Measurements from ENCODE around the gene MCRIP2. TPM values are rescaled to one million over a fixed set of nuclear protein-coding genes. Genes with fewer than 3 reads are reported as not detected.

The MCRIP2 gene
- total RNA-seq, 1 experiment from 2014 or later = 39.1 TPM

DNA sequence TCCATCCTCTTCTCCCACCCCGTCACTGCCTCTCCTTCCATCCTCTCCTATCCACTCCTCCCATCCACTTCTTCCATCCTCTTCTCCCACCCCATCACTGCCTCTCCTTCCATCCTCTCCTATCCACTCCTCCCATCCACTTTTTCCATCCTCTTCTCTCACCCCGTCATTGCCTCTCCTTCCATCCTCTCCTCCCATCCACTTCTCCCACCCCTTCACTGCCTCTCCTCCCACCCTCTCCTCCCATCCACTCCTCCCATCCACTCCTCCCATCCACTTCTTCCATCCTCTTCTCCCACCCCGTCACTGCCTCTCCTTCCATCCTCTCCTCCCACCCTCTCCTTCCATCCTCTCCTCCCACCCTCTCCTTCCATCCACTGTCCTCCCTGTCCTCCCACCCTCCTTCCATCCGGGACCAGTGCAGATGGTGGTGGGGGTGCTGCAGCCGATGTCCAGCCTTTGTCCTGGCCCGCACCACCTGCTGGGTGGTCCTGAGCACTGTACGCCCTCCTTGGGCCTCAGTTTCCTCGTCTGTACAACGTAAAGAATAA, 9.7 kb upstream of the MCRIP2 start:
- DNase-seq (ENCODE audit: low read depth) = no peak

DNA sequence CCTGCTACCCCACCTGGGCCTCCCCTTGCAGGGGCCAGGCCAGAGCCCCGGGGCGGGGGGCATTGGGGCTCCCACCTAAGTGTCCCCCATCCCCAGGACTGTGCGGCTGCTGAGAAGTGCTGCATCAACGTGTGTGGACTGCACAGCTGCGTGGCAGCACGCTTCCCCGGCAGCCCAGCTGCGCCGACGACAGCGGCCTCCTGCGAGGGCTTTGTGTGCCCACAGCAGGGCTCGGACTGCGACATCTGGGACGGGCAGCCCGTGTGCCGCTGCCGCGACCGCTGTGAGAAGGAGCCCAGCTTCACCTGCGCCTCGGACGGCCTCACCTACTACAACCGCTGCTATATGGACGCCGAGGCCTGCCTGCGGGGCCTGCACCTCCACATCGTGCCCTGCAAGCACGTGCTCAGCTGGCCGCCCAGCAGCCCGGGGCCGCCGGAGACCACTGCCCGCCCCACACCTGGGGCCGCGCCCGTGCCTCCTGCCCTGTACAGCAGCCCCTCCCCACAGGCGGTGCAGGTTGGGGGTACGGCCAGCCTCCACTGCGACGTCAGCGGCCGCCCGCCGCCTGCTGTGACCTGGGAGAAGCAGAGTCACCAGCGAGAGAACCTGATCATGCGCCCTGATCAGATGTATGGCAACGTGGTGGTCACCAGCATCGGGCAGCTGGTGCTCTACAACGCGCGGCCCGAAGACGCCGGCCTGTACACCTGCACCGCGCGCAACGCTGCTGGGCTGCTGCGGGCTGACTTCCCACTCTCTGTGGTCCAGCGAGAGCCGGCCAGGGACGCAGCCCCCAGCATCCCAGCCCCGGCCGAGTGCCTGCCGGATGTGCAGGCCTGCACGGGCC, 8.9 kb upstream of the MCRIP2 start:
- no peak for DNase-seq (ENCODE audit: low read depth)

DNA sequence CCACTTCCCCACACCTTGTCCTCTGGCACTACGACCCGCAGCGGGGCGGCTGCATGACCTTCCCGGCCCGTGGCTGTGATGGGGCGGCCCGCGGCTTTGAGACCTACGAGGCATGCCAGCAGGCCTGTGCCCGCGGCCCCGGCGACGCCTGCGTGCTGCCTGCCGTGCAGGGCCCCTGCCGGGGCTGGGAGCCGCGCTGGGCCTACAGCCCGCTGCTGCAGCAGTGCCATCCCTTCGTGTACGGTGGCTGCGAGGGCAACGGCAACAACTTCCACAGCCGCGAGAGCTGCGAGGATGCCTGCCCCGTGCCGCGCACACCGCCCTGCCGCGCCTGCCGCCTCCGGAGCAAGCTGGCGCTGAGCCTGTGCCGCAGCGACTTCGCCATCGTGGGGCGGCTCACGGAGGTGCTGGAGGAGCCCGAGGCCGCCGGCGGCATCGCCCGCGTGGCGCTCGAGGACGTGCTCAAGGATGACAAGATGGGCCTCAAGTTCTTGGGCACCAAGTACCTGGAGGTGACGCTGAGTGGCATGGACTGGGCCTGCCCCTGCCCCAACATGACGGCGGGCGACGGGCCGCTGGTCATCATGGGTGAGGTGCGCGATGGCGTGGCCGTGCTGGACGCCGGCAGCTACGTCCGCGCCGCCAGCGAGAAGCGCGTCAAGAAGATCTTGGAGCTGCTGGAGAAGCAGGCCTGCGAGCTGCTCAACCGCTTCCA, 8.1 kb upstream of the MCRIP2 start:
- no peak for DNase-seq (ENCODE audit: low read depth)

DNA sequence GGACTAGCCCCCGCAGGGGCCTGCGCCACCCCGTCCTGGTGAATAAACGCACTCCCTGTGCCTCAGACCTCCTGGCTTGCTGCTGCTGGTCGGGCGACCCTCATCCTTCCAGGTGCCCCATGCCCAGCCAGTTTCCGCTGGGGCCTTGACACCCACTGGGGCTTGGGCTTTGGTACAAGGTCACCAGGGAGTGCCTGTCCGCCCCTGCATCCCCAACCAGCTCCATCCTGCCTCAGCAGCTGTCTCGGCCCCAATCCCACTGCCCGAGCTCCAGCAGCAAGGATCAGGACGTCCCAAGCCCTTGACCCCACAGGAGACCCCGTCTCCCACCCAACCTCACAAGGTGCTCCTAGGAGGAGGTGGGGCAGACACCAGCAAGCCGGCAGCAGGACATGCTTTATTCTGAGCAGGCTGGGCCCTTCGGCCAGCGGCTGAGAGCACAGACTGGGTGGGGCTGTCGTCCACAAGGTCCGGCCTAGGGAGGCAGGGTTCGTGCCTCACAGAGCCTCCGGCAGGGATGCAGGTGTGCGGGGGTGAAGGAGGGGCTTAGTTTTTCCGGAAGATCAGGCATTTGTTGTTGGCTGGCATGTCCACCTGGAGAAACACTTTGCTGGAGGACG, 7.5 kb upstream of the MCRIP2 start:
- no peak for DNase-seq (ENCODE audit: low read depth)

DNA sequence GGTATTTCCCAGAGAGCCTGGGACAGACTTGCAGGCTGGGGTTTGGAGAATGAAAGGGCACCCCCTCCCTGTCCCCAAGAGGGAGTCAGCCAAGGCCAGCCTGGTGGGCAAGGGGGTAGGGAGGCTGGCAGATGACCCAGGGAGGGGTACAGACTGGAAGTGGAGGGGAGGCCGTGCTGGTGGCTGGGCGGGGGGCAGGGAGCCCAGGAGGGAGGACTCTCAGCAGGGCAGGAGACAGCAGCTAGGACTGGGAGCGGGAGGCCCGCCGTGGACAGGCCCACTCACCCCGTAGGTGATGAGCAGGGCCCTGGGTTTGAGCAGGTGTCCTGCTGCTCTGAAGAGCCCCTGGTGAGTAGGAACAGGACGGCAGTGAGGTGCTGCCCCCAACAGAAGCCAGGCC, 6.6 kb upstream of the MCRIP2 start:
- no peak for DNase-seq (ENCODE audit: low read depth)

DNA sequence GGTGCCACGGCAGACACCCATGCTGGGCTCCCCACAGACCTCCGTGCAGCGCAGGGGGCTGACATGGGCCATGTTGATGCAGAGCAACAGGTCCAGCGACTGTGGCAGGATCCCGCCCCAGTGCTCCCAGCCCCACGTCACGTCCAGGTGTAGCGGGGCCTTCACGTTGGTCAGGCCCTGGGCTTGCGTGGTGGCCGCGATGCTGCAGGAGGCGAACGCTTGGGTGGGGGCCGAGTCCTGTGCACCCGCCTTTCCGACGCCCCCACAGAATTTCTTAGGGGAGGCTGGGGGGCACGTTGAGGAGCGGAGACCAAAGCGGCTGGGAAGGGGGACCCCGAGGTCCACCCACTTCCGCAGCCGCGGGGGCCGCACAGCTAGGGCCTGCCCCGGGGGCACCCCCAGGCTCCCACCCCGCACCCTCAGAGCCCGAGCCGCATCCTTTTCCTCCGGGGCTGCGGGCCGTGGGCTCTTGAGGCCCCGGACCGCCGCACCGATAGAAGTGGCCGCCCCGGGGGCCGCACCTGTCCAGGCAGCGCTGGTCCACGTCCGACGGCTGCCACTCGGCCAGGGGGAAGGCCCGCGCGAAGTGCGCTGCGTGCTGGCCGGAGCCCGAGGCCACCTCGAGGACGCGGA, 5.9 kb upstream of the MCRIP2 start:
- DNase-seq (ENCODE audit: low read depth) = no peak

DNA sequence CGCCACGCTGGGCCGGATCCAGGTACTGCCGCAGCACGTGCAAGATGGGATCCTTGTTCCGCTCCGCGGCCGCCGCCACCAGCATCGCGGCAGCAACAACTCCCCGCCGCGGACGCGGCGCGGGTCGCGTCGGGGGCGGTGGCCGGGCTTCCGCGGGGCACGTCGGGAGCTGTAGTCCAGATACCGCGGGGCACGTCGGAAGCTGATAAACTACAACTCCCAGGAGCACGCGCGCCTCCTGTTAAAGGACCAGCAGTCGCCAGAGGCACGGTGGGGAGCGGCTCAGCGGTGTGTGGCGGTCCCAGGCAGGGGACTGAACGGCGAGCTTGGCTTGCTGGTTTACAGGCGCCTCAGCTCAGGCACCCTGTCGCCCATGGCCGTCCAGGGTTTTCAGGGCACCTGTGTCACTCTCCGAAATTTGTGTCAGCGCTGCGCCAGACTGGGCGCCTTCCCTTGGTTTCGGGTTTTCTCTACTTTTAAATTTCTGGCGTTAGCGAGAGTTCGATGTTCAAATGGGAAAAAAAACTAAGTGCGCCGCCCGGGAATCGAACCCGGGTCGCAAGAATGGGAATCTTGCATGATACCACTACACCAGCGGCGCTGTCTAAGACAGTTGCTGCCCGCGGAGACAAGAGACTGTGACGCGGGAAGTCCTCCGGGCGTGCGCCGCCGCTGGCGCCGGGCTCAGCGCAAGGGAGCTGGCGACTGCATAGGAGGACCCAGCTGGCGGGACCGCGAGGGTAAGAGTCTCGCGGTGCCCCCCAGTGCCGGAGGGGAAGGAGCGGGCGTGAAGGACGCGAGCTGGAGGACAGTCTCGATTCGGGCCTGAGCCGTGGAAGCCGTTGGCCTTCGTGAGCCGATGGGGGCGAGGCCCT, 5.2 kb upstream of the MCRIP2 start, which contains the start of gene METTL26:
Gene METTL26, minus strand, starts transcription at position 100 of the 875 bp plus-strand sequence. Its CDS starts 15 bp downstream, at position 85.
- peak; percentile 94 for DNase-seq (ENCODE audit: low read depth)

DNA sequence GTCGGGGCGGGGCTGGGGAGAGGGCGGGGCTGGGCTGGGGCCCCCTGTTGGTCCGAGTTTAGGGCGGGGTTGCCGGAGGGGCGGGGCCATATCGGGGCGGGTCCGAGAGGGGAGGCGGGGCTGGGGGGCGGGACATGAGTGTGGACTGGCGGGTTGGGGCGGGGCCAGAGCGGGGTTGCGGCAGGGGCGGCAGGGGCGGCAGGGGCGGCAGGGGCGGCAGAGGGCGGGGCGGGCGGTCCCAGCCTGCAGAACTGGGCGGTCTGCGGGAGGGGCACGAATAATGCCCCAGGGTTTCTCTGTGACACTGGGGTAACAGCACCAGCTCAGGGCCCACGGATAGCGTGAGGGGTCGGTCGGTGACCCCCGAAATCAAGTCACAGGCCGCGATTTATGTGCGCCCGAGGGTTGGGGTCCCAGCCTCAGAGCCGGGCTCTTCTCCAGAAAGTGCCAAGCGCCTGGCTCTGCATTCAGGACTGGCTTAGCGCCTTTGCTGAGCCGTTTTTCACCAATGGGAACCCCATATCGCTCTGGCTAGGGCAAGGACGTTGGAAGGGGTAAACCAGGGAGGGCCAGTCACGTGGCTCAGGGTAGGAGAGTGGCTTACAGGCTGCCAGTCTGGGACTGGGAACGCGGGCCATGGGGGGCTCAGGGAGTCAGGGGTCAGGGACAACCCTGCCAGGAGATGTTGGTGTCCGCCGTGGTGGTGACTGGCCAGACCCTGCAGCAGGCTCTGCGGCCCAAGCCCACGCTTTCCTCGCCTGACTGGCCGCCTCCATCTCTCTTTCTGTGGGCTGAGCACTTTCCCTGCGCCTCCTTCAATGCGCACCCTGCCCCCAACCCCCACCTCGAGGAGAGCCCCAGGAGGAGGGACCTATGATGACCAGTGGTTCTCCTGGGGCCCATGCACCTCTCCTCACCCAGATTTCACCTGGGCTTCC, 4.3 kb upstream of the MCRIP2 start:
- peak; percentile 89 for DNase-seq (ENCODE audit: low read depth)

DNA sequence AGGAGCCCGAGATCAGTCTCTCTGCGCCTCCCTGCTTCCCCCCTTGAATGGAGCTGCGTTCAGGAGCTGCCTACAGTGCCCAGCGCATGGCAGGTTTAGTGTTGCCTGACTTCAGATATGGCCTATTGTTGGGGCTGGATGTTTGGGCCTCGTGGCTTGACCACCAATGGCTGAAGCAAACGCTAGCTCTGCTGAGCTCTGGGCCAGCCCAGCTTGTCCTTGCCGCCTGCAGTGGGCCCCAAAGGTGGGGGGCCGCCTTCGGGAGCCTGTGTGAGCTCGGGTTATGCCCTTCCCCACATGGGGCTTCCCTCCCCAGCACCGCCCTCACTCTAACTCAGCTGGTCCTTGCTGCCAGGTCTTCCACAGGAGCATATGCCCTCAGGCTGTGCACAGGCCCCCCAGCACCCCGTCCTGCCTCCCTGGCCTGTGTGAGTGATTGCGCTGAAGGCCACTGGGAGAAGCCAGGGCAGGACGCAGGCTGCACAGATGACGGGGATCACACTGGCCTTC, 3.5 kb upstream of the MCRIP2 start:
- no peak for DNase-seq (ENCODE audit: low read depth)

DNA sequence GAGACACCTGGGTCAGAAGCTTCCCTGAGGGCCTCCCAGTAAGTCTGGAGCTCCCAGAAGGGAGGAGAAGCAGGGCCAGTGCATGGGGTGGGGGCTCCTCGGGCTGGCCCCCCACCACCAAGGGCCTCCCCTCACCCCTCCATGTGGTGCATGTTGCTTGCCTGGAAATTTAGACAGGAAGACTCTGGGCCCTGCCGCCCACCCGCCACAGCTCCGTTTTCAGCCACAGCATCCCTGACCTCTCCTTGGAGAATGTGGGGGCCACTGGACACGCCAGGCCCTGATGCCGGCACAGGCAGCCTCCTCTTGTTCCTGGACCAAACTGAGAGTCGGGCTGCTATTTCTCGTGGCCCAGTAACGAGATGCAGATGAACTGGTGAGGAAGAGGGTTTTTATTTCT, 2.8 kb upstream of the MCRIP2 start:
- no peak for DNase-seq (ENCODE audit: low read depth)

DNA sequence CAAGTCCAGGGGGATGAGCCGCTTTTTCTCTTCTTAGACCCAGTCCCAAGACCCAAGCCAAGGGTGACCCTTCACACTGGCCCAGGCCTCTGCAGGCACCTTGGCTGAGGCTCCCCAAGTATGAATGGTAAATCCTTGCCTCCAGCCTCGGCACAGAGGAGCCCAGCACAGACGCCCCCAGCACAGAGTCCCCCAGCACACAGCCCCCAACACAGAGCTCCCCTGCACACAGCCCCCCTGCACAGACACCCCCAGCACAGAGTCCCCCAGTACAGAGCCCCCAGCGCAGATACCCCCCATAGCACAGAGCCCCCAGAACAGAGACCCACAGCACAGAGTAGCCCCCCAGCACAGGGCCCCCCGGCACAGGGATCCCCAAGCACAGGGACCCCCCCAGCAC, 1.0 kb upstream of the MCRIP2 start:
- DNase-seq (ENCODE audit: low read depth) = no peak

DNA sequence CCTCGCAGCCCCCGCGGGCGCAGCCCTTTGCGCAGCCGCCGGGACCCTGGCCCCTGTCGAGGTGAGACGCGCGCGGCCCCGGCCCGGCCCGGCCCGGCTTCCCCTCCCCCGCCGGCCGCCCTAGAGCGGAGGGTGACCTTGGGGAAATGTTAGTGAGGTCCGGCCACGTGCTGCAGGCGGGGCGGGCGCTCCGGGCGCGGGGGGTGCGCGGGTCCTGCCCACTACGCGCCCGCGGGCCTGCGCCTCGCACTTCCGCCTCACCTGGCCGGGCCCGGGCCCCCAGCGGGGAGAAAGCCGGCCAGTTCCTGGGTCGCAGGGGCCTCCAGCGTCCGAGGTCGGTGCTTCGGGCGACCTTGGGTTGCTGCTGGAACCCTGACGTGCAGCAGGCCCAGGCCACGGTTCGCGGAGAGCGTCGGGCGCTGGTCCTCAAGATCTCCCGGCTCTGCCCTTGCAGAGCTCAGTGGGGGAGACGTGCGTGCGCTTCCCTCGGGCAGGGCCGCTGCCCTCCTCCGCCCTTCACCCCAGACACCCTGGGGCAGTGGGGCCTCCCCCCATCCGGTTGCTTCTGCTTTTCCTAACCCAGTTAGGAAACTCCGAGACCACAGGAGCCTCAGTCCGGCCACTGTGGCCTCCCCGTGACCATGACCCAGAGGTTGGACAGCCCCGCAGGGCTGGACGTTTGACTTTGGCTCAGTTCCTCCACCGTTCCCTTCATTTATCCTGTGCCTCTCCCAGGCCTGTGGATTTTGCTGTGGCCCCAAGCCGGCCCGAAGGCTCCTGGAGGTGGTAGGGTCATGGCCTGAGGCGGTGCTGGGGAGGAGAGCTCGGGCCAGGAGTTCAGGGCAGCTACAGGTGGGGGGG, 791 bp downstream of the MCRIP2 start:
- DNase-seq (ENCODE audit: low read depth) = peak; percentile 37

DNA sequence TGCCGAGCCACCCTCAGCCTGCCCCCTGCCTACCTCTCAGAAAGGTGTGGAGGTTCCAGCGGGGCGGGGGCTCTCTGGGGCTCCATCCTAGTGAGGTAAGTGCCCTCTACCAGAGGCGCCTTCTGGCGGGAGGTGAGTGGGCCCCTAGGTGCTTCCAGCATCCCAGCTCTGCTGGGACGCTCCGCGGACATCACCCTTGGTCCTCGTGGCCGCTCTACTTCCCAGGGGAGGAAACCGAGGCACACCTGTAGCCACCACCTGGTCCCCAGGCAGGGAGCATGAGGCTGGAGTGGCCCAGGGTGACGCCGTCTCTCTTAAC, 1.4 kb downstream of the MCRIP2 start:
- DNase-seq (ENCODE audit: low read depth) = no peak

DNA sequence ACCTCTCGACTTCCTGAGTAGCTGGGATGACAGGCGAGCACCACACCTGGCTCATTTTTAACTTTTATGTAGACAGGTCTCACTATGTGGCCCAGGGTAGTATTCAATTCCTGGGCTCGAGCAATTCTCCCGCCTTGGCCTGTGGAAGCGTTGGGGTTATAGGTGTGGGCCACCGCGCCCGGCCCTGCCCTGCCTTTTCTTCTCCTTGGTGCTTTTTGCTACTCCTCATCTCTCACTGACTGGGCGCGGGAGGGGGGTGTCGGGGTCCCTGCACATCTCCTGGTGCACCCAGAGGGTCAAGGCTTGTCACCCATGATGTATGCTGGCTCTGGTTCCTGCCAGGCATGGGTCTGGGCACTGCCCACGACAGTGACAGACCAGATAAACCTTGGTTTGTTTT, 2.9 kb downstream of the MCRIP2 start:
- no peak for DNase-seq (ENCODE audit: low read depth)

DNA sequence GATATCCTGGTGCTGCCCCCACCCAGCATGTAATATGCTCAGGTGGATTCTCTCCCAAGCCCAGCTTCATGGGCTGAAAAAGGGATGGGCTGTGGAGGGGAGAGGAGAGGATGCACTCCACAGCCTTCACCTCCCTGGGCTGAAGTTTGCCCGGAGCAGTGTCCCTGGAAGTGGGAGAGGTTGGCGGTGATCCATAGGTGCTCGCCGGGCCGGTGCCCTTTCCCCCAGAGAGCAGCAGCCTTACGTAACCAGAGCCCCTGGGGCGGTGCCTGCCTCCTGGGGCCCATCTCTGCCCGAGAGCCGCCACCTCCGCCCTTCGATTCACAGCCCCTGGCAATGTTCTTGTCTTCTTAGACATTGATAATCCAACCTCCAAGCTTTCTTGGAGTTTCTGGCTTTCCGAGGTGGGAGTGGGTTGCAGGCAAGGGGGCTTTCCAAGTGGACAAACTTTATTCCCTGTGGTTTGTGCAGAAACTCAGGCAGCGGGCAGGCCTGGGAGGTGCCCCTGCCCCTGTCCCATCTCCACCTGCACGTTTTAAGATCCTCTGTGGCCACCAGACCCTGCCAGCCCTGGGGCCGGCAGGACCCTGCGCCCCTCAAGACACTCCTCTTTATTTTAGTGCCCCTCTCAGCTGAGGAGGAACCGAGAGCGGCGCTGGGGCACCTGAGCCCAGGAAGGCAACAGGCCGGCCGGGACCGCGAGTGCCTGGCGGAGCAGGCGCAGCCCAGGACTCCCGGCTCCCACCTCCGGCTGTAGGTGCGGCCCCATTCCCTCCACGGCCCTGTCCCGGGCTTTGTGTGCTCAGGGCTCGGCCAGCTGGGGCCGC, 4.4 kb downstream of the MCRIP2 start:
- peak; percentile 49 for DNase-seq (ENCODE audit: low read depth)

DNA sequence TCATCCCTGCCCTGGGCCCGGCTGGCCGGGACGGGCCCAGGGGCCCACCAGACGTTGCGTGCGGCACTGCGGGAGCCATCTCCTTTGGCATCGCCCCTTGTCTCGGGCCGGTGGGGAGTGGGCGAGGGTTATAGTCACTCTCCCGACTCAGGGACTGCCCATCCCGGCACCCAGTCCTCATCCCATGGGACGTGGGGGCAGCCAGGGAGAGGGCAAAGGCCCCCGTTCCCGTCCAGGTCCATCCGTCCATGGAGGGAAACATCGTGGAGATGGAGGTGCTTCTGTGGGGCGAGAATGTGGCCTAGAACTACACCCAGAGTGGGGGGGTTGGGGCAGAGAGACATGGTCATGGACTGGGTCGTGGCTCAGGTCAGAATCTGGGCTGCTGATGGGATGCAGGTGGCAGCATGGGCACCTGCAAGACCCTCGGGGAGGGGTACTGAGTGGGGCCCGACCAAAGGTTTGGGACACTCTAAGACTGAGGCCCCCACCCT, 5.1 kb downstream of the MCRIP2 start:
- DNase-seq (ENCODE audit: low read depth) = no peak

DNA sequence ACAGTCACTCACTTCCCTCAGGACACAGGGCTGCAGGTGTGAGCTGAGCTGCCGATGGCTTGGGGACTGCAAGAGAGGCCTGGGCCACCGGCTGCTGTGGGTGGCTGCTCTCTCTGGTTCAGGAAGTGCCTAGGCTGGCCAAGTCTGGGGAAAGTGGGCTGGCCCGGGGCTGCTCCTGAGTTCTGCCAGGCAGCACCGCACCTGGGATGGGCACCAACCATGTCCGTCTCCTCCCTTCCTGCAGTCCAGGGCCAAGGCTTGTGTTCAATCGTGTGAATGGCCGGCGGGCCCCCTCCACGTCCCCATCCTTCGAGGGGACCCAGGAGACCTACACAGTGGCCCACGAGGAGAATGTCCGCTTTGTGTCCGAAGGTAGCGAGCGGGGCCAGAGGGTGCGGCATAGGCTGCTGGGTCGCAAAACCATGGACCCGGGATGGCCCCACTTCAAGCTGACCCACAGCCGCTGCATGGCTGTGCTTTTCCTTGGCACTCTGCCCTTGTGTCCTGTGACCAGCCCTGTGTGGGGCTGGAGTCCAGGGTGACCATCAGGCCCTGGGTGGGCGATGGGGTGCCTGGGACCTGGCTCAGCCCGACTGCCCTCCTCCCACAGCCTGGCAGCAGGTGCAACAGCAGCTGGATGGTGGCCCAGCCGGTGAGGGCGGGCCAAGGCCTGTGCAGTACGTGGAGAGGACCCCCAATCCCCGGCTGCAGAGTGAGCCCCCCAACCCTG, 5.7 kb downstream of the MCRIP2 start:
- no peak for DNase-seq (ENCODE audit: low read depth)
